CD14-positive monocyte (primary cell): ENCODE results near the gene SAMD3. TPM values are rescaled to one million over a fixed set of nuclear protein-coding genes. Genes with fewer than 3 reads are reported as not detected.

Source experiments
- DNase-seq, 3 donors: peaks; one replicate each; pipeline ENCODE4 v3.0.0-alpha.2; 2011 to 2022
- H2AFZ ChIP-seq: 2 replicates; pipeline ENCODE4 v1.6.0; 2012; ENCODE audit warnings: mild to moderate bottlenecking, low read depth, low read length, inconsistent platforms; ENCODE audit not compliant: insufficient read depth, poor library complexity, severe bottlenecking
- H3K27ac ChIP-seq, 2 donors: 1 replicate in 1 of 2; 2 replicates in 1 of 2; pipeline ENCODE4 v1.5.1; 2012 to 2013; ENCODE audit warnings: low read length in 2 of 2, control low read depth in 1 of 2, inconsistent platforms in 1 of 2, low read depth in 1 of 2, mild to moderate bottlenecking in 1 of 2
- H3K27me3 ChIP-seq, 2 donors: one replicate each; pipeline versions ENCODE4 v1.6.0 to v1.6.1; 2011 to 2013; ENCODE audit warnings: low read length in 2 of 2; ENCODE audit not compliant: control insufficient read depth in 2 of 2, insufficient read depth in 2 of 2
- H3K36me3 ChIP-seq, 2 donors: replicated peaks in 1 of 2; 1 replicate in 1 of 2; 2 replicates in 1 of 2; pipeline versions ENCODE4 v1.5.1 to v1.6.1; 2012 to 2013; ENCODE audit warnings: low read length in 2 of 2, control low read depth in 1 of 2, inconsistent platforms in 1 of 2, mild to moderate bottlenecking in 1 of 2; ENCODE audit not compliant: insufficient read depth in 2 of 2, control insufficient read depth in 1 of 2
- H3K4me1 ChIP-seq, 2 donors: 1 replicate in 1 of 2; 2 replicates in 1 of 2; pipeline versions ENCODE4 v1.5.1 to v1.6.1; 2012 to 2013; ENCODE audit warnings: low read length in 2 of 2, control low read depth in 1 of 2, inconsistent platforms in 1 of 2, mild to moderate bottlenecking in 1 of 2, moderate library complexity in 1 of 2; ENCODE audit not compliant: insufficient read depth in 2 of 2, control insufficient read depth in 1 of 2
- H3K4me2 ChIP-seq: replicated peaks from 2 replicates; pipeline ENCODE3; 2012; ENCODE audit warnings: low read length, moderate library complexity, mild to moderate bottlenecking; ENCODE audit not compliant: poor library complexity, severe bottlenecking; ENCODE audit errors: extremely low read depth
- H3K4me3 ChIP-seq, 3 experiments: fragments of 200-600 bp in 1 of 3; sonication (generic) in 1 of 3; replicated peaks in 1 of 3; 1 replicate in 2 of 3; 2 replicates in 1 of 3; pipeline ENCODE4 v1.5.1; 2011 to 2013; ENCODE audit warnings: low read length in 3 of 3, mild to moderate bottlenecking in 3 of 3, control low read depth in 2 of 3, low read depth in 2 of 3, inconsistent platforms in 1 of 3, moderate library complexity in 1 of 3
- H3K79me2 ChIP-seq: 2 replicates; pipeline ENCODE4 v1.6.0; 2012; ENCODE audit warnings: mild to moderate bottlenecking, control low read depth, inconsistent platforms, low read length, moderate library complexity; ENCODE audit not compliant: insufficient read depth
- H3K9ac ChIP-seq: 2 replicates; pipeline ENCODE4 v1.6.0; 2017; ENCODE audit warnings: low read length, mild to moderate bottlenecking; ENCODE audit not compliant: insufficient read depth, poor library complexity, severe bottlenecking
- H3K9me3 ChIP-seq, 2 donors: replicated peaks in 1 of 2; 1 replicate in 1 of 2; 2 replicates in 1 of 2; pipeline versions ENCODE4 v1.5.1 to v1.6.1; 2012 to 2013; ENCODE audit warnings: low read length in 2 of 2, control low read depth in 1 of 2; ENCODE audit not compliant: control insufficient read depth in 1 of 2, insufficient read depth in 1 of 2
- H4K20me1 ChIP-seq: 2 replicates; pipeline ENCODE4 v1.6.0; 2012; ENCODE audit warnings: mild to moderate bottlenecking, low read length, control low read depth, moderate library complexity; ENCODE audit not compliant: insufficient read depth
- H3K27ac Mint-ChIP-seq, 7 donors: one replicate each; pipeline ENCODE4 v1.8.0; 2020; ENCODE audit warnings: mild to moderate bottlenecking in 7 of 7, mixed read lengths in 7 of 7, moderate library complexity in 6 of 7, inconsistent platforms in 2 of 7
- H3K27me3 Mint-ChIP-seq, 3 donors: one replicate each; pipeline ENCODE4 v1.8.0; 2021 to 2022; ENCODE audit warnings: low read depth in 3 of 3, mild to moderate bottlenecking in 3 of 3, mixed read lengths in 3 of 3, moderate library complexity in 3 of 3, inconsistent platforms in 1 of 3
- H3K36me3 Mint-ChIP-seq, 2 donors: one replicate each; pipeline ENCODE4 v1.8.0; 2020; ENCODE audit warnings: mixed read lengths in 2 of 2, inconsistent platforms in 1 of 2, mild to moderate bottlenecking in 1 of 2
- H3K4me1 Mint-ChIP-seq: one replicate; pipeline ENCODE4 v1.8.0; 2020; ENCODE audit warnings: mild to moderate bottlenecking, mixed read lengths
- H3K4me3 Mint-ChIP-seq, 2 donors: one replicate each; pipeline ENCODE4 v1.8.0; 2020; ENCODE audit warnings: mild to moderate bottlenecking in 2 of 2, mixed read lengths in 2 of 2, moderate library complexity in 1 of 2
- H3K9me3 Mint-ChIP-seq, 7 donors: one replicate each; pipeline ENCODE4 v1.8.0; 2020 to 2022; ENCODE audit warnings: mixed read lengths in 7 of 7, mild to moderate bottlenecking in 6 of 7, moderate library complexity in 6 of 7, inconsistent platforms in 2 of 7
- CTCF ChIP-seq: fragments of 200-600 bp; IDR thresholded peaks from one replicate; pipeline ENCODE4 v1.8.0; 2022; ENCODE audit warnings: antibody characterized with exemption, mild to moderate bottlenecking
- WGBS: methylation state at CpG from one replicate; pipeline ENCODE4 v1.1.5; 2013; ENCODE audit warnings: missing lambda C conversion rate; ENCODE audit not compliant: insufficient coverage; 5-methylcytosine and 5-hydroxymethylcytosine counted together
- intact Hi-C, 2 donors: fragments of 100-400 bp; cut with micrococcal nuclease; formaldehyde crosslinking; loops; one replicate each; pipeline versions ENCODE4 v1.15.0 to v1.15.1; 2023
- polyA plus RNA-seq, 3 donors: library from polyadenylated mRNA; depleted of rRNA in 1 of 3; unstranded in 2 of 3; stranded (reverse) in 1 of 3; fragments of 300-500 nt in 2 of 3; fragments of >200 nt in 1 of 3; fragmentation: Illumina TruSeq in 2 of 3; gene quantifications; 1 replicate in 2 of 3; 2 replicates in 1 of 3; pipeline ENCODE4 v1.2.3, GENCODE V29; 2012 to 2021

SAMD3 gene
- polyA plus RNA-seq, 3 donors = 0.33 to 0.49 TPM; not detected in 1

GRCh38 chr6:130138909-130139242, 83.9 kb downstream of the SAMD3 start:
- no peak overlapping the region for H3K27ac ChIP-seq
- H3K4me1 ChIP-seq = peaks cover 13 to 22% of the 10 kb centered on the region in 2 donors
- no peak overlapping the region for H2AFZ ChIP-seq
- H3K27me3 ChIP-seq = no peaks in the 10 kb centered on the region
- no peak overlapping the region for H3K4me2 ChIP-seq
- H4K20me1 ChIP-seq = no peaks in the 10 kb centered on the region
- Mint-ChIP-seq H3K36me3 (peaks cover 38 to 57% of the 10 kb centered on the region in 2 donors), H3K4me1 (peaks cover 20% of the 10 kb centered on the region), H3K4me3 (no peak overlapping the region), H3K27me3 (no peaks in the 10 kb centered on the region), H3K27ac (no peak overlapping the region), H3K9me3 (peaks cover 0 to 4% (median 0%) of the 10 kb centered on the region in 7 donors)
- no peaks in the 10 kb centered on the region for H3K9me3 ChIP-seq
- peaks cover 4 to 37% of the 10 kb centered on the region in 2 donors for H3K36me3 ChIP-seq
- no peak overlapping the region for H3K9ac ChIP-seq
- no peak for DNase-seq
- intact Hi-C loops = no loop called here
- H3K79me2 ChIP-seq = no peaks in the 10 kb centered on the region
- no peak overlapping the region for H3K4me3 ChIP-seq
- TF ChIP-seq CTCF = no peak
- WGBS = no CpG with 5 or more reads among the region's 3 CpGs

GRCh38 chr6:130138116-130138908, 84.4 kb downstream of the SAMD3 start:
- H4K20me1 ChIP-seq = no peaks in the 10 kb centered on the region
- Mint-ChIP-seq H3K27me3 (no peaks in the 10 kb centered on the region), H3K9me3 (peaks cover 0 to 4% (median 0%) of the 10 kb centered on the region in 7 donors), H3K36me3 (peaks cover 40 to 58% of the 10 kb centered on the region in 2 donors), H3K4me3 (no peak overlapping the region), H3K27ac (no peak overlapping the region), H3K4me1 (peaks cover 20% of the 10 kb centered on the region)
- H3K4me1 ChIP-seq = peaks cover 13 to 22% of the 10 kb centered on the region in 2 donors
- H3K4me3 ChIP-seq = no peak overlapping the region
- H3K79me2 ChIP-seq = no peaks in the 10 kb centered on the region
- WGBS = 77% methylated on average over 3 of the region's 7 CpGs
- no peak overlapping the region for H3K27ac ChIP-seq
- no peaks in the 10 kb centered on the region for H3K27me3 ChIP-seq
- H3K4me2 ChIP-seq = no peak overlapping the region
- H2AFZ ChIP-seq = no peak overlapping the region
- intact Hi-C loops = no loop called here
- H3K36me3 ChIP-seq = peaks cover 4 to 38% of the 10 kb centered on the region in 2 donors
- TF ChIP-seq CTCF = no peak
- H3K9me3 ChIP-seq = no peaks in the 10 kb centered on the region
- H3K9ac ChIP-seq = no peak overlapping the region
- DNase-seq = no peak
